ENCODE measurements around the gene SERP1. TPM values are rescaled to one million over a fixed set of nuclear protein-coding genes. Genes with fewer than 3 reads are reported as not detected.

The SERP1 gene
- total and polyA plus RNA-seq, 2 donors (not counting 3 experiments of a cell fraction or from before 2014, with no cell fraction given): 81.7 to 103 TPM

DNA sequence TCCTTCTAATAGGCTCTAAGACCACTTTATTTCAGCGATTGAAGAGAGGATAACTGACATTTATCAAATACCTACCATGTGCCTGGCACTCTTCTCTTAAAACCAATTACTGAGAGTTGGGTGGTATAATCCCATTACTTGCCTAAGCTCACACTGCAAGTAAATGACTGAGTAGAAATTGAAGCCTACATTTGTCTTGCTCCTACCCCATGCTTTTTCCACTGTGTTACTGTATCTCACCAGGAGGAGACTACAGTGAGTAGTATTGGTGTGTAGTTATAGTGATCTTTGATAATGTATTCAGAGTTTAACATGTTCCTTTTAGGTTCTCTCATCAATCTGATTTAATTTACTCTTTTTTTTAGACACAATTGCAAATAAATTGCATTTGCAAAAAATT lies 21.0 kb upstream of the SERP1 start:
- H3K36me3 ChIP-seq (ENCODE audit: control insufficient read depth in 2 of 2, extremely low read depth in 1 of 2, insufficient read depth in 2 of 2, low read length in 2 of 2): peaks cover 0 to 18% of the 10 kb centered on the region in 2 experiments
- dilution Hi-C loops (cut with MboI; ENCODE audit: extremely low pct_ligation_motif_present, low sequenced_read_pairs) (no loop called here), intact Hi-C loops (cut with micrococcal nuclease) (no loop called here)
- no peaks in the 10 kb centered on the region for H3K79me2 ChIP-seq (ENCODE audit: control insufficient read depth, insufficient read depth, low read length)
- no peaks in the 10 kb centered on the region for H4K20me1 ChIP-seq (replicated peaks; ENCODE audit: control insufficient read depth, extremely low read depth, insufficient read depth, low read length)
- no peak overlapping the region for H3K4me2 ChIP-seq (ENCODE audit: insufficient read depth, low read length)
- H2AFZ ChIP-seq (ENCODE audit: low read depth, low read length): no peak overlapping the region
- H3K9me1 ChIP-seq (replicated peaks; ENCODE audit: control insufficient read depth, extremely low read depth, insufficient read depth, low read length): no peaks in the 10 kb centered on the region
- BruUV-seq (replicated peaks): no TSS peak
- no peaks in the 10 kb centered on the region for H3K9me3 ChIP-seq (replicated peaks; ENCODE audit: control insufficient read depth, insufficient read depth, low read length)
- TF ChIP-seq, protein P1, sequence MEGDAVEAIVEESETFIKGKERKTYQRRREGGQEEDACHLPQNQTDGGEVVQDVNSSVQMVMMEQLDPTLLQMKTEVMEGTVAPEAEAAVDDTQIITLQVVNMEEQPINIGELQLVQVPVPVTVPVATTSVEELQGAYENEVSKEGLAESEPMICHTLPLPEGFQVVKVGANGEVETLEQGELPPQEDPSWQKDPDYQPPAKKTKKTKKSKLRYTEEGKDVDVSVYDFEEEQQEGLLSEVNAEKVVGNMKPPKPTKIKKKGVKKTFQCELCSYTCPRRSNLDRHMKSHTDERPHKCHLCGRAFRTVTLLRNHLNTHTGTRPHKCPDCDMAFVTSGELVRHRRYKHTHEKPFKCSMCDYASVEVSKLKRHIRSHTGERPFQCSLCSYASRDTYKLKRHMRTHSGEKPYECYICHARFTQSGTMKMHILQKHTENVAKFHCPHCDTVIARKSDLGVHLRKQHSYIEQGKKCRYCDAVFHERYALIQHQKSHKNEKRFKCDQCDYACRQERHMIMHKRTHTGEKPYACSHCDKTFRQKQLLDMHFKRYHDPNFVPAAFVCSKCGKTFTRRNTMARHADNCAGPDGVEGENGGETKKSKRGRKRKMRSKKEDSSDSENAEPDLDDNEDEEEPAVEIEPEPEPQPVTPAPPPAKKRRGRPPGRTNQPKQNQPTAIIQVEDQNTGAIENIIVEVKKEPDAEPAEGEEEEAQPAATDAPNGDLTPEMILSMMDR (IDR thresholded peaks at IDR 0.05; ENCODE audit: extremely low read depth in 1 of 2, insufficient read depth in 1 of 2, low read depth in 1 of 2, low read length in 2 of 2): no peak
- no peak for TF ChIP-seq POLR2AphosphoS5 (IDR thresholded peaks at IDR 0.05; ENCODE audit: insufficient read depth, low read depth, low read length)
- TF ChIP-seq MYC (IDR thresholded peaks at IDR 0.05; ENCODE audit: low read depth, low read length): no peak
- TF ChIP-seq GATA2 (IDR thresholded peaks at IDR 0.05; ENCODE audit: insufficient read depth, insufficient read length, low read depth, low read length): no peak
- TF ChIP-seq MAX (IDR thresholded peaks at IDR 0.05; ENCODE audit: insufficient read depth, insufficient read length): no peak
- no peak for TF ChIP-seq JUN (IDR thresholded peaks at IDR 0.05; ENCODE audit: borderline replicate concordance, insufficient read depth, insufficient read length, low read depth)
- no peak for TF ChIP-seq FOS (IDR thresholded peaks at IDR 0.05; ENCODE audit: borderline replicate concordance, insufficient read depth, low read length)
- TF ChIP-seq POLR2A (IDR thresholded peaks at IDR 0.05; ENCODE audit: low read depth, low read length): no peak
- TF ChIP-seq EZH2 (IDR thresholded peaks at IDR 0.05; ENCODE audit: borderline replicate concordance, low read depth, low read length, severe bottlenecking): no peak
- no peak overlapping the region for H3K9ac ChIP-seq (replicated peaks; ENCODE audit: extremely low read depth, insufficient read depth, low read length)
- no peaks in the 10 kb centered on the region for H3K27me3 ChIP-seq (ENCODE audit: control insufficient read depth in 2 of 2, insufficient read depth in 2 of 2, low read length in 2 of 2)
- POLR2A ChIA-PET: no interaction called here
- no peak overlapping the region for H3K4me3 ChIP-seq (replicated peaks in 1 of 3; ENCODE audit: insufficient read depth in 1 of 3, low read depth in 1 of 3, low read length in 3 of 3)
- no peaks in the 10 kb centered on the region for H3K4me1 ChIP-seq (ENCODE audit: control insufficient read depth, extremely low read depth, insufficient read depth, low read length)
- no peak overlapping the region for H3K27ac ChIP-seq (ENCODE audit: insufficient read depth, low read depth, low read length)
- CTCF ChIA-PET: interaction anchor here (1.3 to 1.6 kb wide), 2 partner anchors 10 to 11 kb away, joined by 4 read pairs; no protein-coding TSS in a partner anchor
- FAIRE-seq (no peak), DNase-seq (ENCODE audit: low read depth, low spot score) (no peak)
